Bronchial epithelial cell (primary cell): ENCODE data around the gene RAB40B. TPM values are rescaled to one million over a fixed set of nuclear protein-coding genes. Genes with fewer than 3 reads are reported as not detected.
A peak's percentile ranks its signal among the peaks of the same experiment; 100 is the strongest.

ENCODE experiments used
- DNase-seq: peaks from one replicate; pipeline ENCODE4 v3.0.0-alpha.2; 2010; ENCODE audit warnings: low read depth
- FAIRE-seq: peaks from 2 replicates; lab custom pipeline; 2011; peaks lifted over from hg19 to GRCh38; lab: Jason Lieb, UNC
- H3K27me3 ChIP-seq: 2 replicates; pipeline ENCODE4 v1.5.1; 2011; ENCODE audit warnings: low read length; ENCODE audit not compliant: control insufficient read depth, insufficient read depth
- H3K36me3 ChIP-seq: 2 replicates; pipeline ENCODE4 v1.5.1; 2011; ENCODE audit warnings: low read length; ENCODE audit not compliant: control insufficient read depth, insufficient read depth
- H3K4me3 ChIP-seq: 2 replicates; pipeline ENCODE4 v1.5.1; 2011; ENCODE audit warnings: mild to moderate bottlenecking, low read depth, low read length, control low read depth
- CTCF ChIP-seq: IDR thresholded peaks from 2 replicates; pipeline ENCODE4 v1.5.1; 2011; ENCODE audit warnings: mild to moderate bottlenecking, moderate library complexity, low read length, control low read depth, inconsistent platforms; ENCODE audit not compliant: insufficient read depth, severe bottlenecking
- total RNA-seq: library from RNA; depleted of rRNA; stranded (reverse); fragments of >200 nt; gene quantifications from 2 replicates; pipeline ENCODE4 v1.2.1, GENCODE V29; 2014

The RAB40B gene
- total RNA-seq, 1 donor from 2014 or later = 3.4 TPM

- TF ChIP-seq CTCF = no peak
- Histone ChIP-seq H3K27me3 (no peaks in the 10 kb centered on the region), H3K36me3 (peaks cover 5% of the 10 kb centered on the region), H3K4me3 (no peak overlapping the region)
- no peak for DNase-seq
- no peak for FAIRE-seq
Observed at GRCh38 chr17:82661717-82662683, 36.5 kb downstream of the RAB40B start.

GRCh38 chr17:82659886-82660285, 38.6 kb downstream of the RAB40B start:
- H3K27me3 ChIP-seq = no peaks in the 10 kb centered on the region
- H3K4me3 ChIP-seq = no peak overlapping the region
- DNase-seq = no peak
- no peak for TF ChIP-seq CTCF
- FAIRE-seq = peak; percentile 100
- H3K36me3 ChIP-seq = peaks cover 5% of the 10 kb centered on the region

GRCh38 chr17:82658796-82659452, 39.6 kb downstream of the RAB40B start:
- FAIRE-seq (no peak), DNase-seq (no peak)
- peaks cover 5% of the 10 kb centered on the region for H3K36me3 ChIP-seq
- H3K27me3 ChIP-seq = no peaks in the 10 kb centered on the region
- no peak overlapping the region for H3K4me3 ChIP-seq
- no peak for TF ChIP-seq CTCF

GRCh38 chr17:82658331-82658730, 40.2 kb downstream of the RAB40B start:
- DNase-seq = no peak
- H3K4me3 ChIP-seq = no peak overlapping the region
- no peaks in the 10 kb centered on the region for H3K27me3 ChIP-seq
- peaks cover 5% of the 10 kb centered on the region for H3K36me3 ChIP-seq
- no peak for FAIRE-seq
- no peak for TF ChIP-seq CTCF

GRCh38 chr17:82657926-82658325, 40.6 kb downstream of the RAB40B start:
- Histone ChIP-seq H3K36me3 (peaks cover 5% of the 10 kb centered on the region), H3K27me3 (no peaks in the 10 kb centered on the region), H3K4me3 (no peak overlapping the region)
- DNase-seq (no peak), FAIRE-seq (no peak)
- TF ChIP-seq CTCF = no peak
